Peyer's patch (tissue), 4 donors: ENCODE data around the gene WASF3. TPM values are rescaled to one million over a fixed set of nuclear protein-coding genes. Genes with fewer than 3 reads are reported as not detected.

Experiments used
- DNase-seq, 3 donors: peaks; one replicate each; pipeline ENCODE4 v3.0.0-alpha.2; 2017 to 2019
- H3K27ac ChIP-seq, 4 donors: fragments of 200-600 bp; sonication (generic); one replicate each; pipeline ENCODE4 v1.5.1; 2016 to 2019
- H3K27me3 ChIP-seq, 2 donors: fragments of 200-600 bp; sonication (generic); one replicate each; pipeline ENCODE4 v1.5.1; 2019
- H3K36me3 ChIP-seq, 3 donors: fragments of 200-600 bp; sonication (generic); one replicate each; pipeline ENCODE4 v1.5.1; 2016 to 2019
- H3K4me1 ChIP-seq, 4 donors: fragments of 200-600 bp; sonication (generic); one replicate each; pipeline ENCODE4 v1.5.1; 2016 to 2019
- H3K4me3 ChIP-seq, 4 donors: fragments of 200-600 bp; sonication (generic); 1 replicate in 3 of 4; 2 replicates in 1 of 4; pipeline ENCODE4 v1.5.1; 2016 to 2019; ENCODE audit warnings: mild to moderate bottlenecking in 1 of 4
- H3K9me3 ChIP-seq, 4 donors: fragments of 200-600 bp; sonication (generic); one replicate each; pipeline ENCODE4 v1.5.1; 2016 to 2019; ENCODE audit warnings: mild to moderate bottlenecking in 1 of 4
- POLR2A ChIP-seq, 2 donors: fragments of 450-650 bp; IDR thresholded peaks; one replicate each; pipeline ENCODE4 v1.5.1; 2017; ENCODE audit warnings: antibody characterized with exemption in 2 of 2, mild to moderate bottlenecking in 2 of 2, moderate library complexity in 2 of 2
- total RNA-seq, 4 donors: library from RNA; depleted of rRNA; stranded (reverse); fragments of >200 nt; gene quantifications; one replicate each; pipeline ENCODE4 v1.1.0, GENCODE V29; 2016
- TF ChIP-seq, protein P1 (sequence below), 6 experiments: fragments of 450-650 bp in 4 of 6; fragments of 200-600 bp in 2 of 6; sonication (generic) in 1 of 6; IDR thresholded peaks; one replicate each; pipeline ENCODE4 v1.5.1; 2017 to 2019; ENCODE audit warnings: antibody characterized with exemption in 6 of 6, mild to moderate bottlenecking in 3 of 6, moderate library complexity in 1 of 6

Gene WASF3
- total RNA-seq, 4 donors from 2014 or later, result 1.1 to 23.9 (median 2.7) TPM

DNA sequence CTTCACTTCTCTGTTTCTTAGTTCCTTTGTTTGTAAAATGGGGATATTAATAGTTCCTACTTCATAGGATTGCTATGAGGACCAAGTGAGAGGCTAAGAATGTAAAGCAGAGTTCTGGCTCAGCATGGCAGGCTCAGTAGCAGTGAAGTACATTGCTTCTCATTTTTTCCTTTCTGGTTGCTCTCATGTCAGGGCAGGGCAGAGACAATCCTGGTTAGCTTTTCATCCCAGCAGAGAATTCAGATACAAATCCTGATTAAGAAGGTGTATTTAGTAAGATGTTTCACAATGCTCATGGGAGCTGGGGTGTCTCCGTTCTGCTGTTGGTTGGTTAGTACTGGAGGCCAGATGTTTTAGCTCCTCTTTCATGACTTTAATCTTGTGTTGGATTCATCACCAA lies 42.9 kb downstream of the WASF3 start:
- no peak for TF ChIP-seq POLR2A (IDR thresholded peaks at IDR 0.05)
- TF ChIP-seq, protein P1, sequence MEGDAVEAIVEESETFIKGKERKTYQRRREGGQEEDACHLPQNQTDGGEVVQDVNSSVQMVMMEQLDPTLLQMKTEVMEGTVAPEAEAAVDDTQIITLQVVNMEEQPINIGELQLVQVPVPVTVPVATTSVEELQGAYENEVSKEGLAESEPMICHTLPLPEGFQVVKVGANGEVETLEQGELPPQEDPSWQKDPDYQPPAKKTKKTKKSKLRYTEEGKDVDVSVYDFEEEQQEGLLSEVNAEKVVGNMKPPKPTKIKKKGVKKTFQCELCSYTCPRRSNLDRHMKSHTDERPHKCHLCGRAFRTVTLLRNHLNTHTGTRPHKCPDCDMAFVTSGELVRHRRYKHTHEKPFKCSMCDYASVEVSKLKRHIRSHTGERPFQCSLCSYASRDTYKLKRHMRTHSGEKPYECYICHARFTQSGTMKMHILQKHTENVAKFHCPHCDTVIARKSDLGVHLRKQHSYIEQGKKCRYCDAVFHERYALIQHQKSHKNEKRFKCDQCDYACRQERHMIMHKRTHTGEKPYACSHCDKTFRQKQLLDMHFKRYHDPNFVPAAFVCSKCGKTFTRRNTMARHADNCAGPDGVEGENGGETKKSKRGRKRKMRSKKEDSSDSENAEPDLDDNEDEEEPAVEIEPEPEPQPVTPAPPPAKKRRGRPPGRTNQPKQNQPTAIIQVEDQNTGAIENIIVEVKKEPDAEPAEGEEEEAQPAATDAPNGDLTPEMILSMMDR (IDR thresholded peaks at IDR 0.05), result no peak
- H3K27me3 ChIP-seq, result no peaks in the 10 kb centered on the region
- H3K4me1 ChIP-seq, result no peaks in the 10 kb centered on the region
- no peak for DNase-seq
- no peak overlapping the region for H3K27ac ChIP-seq
- H3K9me3 ChIP-seq, result no peaks in the 10 kb centered on the region
- H3K36me3 ChIP-seq, result no peaks in the 10 kb centered on the region
- H3K4me3 ChIP-seq, result no peak overlapping the region

DNA sequence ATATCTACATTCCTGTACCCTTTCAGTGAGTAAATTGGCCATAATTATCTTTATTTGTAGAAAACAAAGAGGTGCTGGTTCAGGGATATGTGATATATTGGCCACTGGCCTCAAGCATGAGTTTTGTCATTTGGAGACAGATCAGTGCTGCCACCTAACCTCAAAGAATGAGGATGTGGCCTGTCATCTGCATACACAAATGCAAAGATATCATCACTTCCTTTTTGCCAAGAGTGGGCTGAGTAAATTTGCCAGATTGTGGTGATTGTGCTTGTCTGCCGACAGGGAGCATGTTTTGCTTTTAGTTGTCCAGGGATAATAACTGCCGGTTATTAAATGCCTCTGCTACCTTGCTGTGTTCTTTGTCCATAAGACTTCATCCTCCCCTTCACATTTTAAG lies 44.2 kb downstream of the WASF3 start:
- Histone ChIP-seq H3K27me3 (no peaks in the 10 kb centered on the region), H3K36me3 (no peaks in the 10 kb centered on the region), H3K4me3 (no peak overlapping the region), H3K9me3 (no peaks in the 10 kb centered on the region), H3K27ac (no peak overlapping the region), H3K4me1 (no peaks in the 10 kb centered on the region)
- TF ChIP-seq, protein P1 (IDR thresholded peaks at IDR 0.05), result no peak
- TF ChIP-seq POLR2A (IDR thresholded peaks at IDR 0.05), result no peak
- no peak for DNase-seq

DNA sequence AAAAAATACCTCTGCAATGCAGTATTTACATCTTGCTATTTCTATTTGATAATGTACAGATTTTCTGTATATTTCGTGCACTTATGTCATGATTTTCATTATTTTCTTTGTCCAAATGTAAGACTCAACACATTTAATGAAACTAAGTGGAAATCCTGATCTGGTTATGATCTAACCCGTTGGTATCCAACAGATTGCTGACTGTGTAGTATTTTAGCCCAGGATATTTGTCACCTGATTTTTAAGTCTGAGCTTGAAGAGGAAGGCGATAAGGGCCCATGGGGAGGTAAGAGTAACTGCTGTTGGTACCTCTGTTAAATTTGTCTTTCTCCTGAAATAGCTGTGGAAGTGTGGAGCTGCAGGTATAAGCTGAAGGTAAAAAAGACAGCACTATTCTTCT lies 45.3 kb downstream of the WASF3 start:
- TF ChIP-seq POLR2A (IDR thresholded peaks at IDR 0.05), result no peak
- TF ChIP-seq, protein P1 (IDR thresholded peaks at IDR 0.05), result no peak
- no peak for DNase-seq
- H3K36me3 ChIP-seq, result no peaks in the 10 kb centered on the region
- no peak overlapping the region for H3K27ac ChIP-seq
- H3K4me1 ChIP-seq, result no peaks in the 10 kb centered on the region
- no peaks in the 10 kb centered on the region for H3K9me3 ChIP-seq
- no peaks in the 10 kb centered on the region for H3K27me3 ChIP-seq
- H3K4me3 ChIP-seq, result no peak overlapping the region

DNA sequence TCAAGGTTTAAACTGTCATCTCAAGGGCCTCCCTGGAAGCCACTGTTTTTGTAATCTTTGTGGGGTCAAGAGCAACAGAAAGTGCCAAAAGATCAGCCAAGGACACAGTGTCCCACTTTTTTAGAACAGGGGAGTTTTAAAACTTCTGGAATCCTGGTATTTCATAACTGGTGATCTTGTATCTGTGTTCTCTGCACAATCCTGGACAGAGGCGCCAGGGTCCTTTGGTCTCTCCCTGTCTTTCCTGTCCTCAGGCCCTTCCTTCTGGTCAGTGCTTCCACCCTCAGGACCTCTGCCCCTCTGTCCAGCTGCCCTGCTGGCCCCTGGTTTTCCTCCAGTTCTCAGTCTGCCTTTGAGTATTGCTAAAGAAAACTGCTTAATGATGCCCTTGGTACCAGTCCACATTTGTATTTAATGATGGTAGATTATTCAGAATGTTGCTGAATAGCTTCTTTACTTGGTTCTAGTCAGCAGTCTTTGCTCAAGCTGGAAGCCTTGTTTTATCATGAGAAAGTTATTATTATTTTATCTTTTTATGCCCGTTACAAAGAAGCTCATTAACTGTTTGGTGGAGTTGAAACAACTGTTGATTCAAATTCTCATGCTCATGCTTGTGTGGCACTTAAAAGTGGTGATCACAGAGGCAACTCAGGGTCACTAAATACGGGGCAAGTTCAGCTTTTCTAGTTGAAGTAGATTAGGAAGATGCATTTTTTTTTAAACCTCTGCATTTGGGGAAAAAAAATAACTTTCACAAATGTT lies 47.5 kb downstream of the WASF3 start:
- Histone ChIP-seq H3K4me3 (no peak overlapping the region), H3K36me3 (no peaks in the 10 kb centered on the region), H3K4me1 (no peaks in the 10 kb centered on the region), H3K9me3 (no peaks in the 10 kb centered on the region), H3K27me3 (no peaks in the 10 kb centered on the region), H3K27ac (no peak overlapping the region)
- peak in 2 of 3 donors; percentile 41 to 57 for DNase-seq
- TF ChIP-seq POLR2A (IDR thresholded peaks at IDR 0.05), result no peak
- TF ChIP-seq, protein P1 (IDR thresholded peaks at IDR 0.05), result no peak

DNA sequence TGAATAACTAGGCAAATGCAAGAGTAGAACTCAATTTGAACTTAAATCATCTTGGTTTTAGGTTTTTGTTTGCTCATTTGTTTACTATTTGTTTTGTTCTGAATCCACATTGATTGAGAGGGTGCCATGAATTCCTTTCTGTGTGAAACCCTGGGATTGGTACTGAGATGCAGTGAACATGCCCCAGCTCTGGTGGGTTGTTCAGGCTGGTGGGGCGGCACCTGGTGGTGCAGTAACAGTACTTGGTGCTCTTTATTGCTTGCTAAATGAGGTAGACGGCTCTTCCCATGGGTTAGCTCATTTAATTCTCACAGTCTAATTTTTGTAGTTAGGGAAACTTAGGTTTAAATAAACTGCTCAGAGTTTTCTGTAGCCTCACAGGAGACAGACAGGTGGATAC lies 48.4 kb downstream of the WASF3 start:
- H3K9me3 ChIP-seq, result no peaks in the 10 kb centered on the region
- H3K36me3 ChIP-seq, result no peaks in the 10 kb centered on the region
- DNase-seq, result no peak
- TF ChIP-seq POLR2A (IDR thresholded peaks at IDR 0.05), result no peak
- TF ChIP-seq, protein P1 (IDR thresholded peaks at IDR 0.05), result no peak
- H3K4me3 ChIP-seq, result no peak overlapping the region
- H3K27me3 ChIP-seq, result no peaks in the 10 kb centered on the region
- H3K27ac ChIP-seq, result no peak overlapping the region
- H3K4me1 ChIP-seq, result no peaks in the 10 kb centered on the region
